Progenitor cell of endocrine pancreas (in vitro differentiated cells): Measurements from ENCODE around the gene KY. TPM values are rescaled to one million over a fixed set of nuclear protein-coding genes. Genes with fewer than 3 reads are reported as not detected.

Source experiments
- DNase-seq: peaks from one replicate; pipeline ENCODE4 v3.0.0; 2021; ENCODE audit warnings: low spot score; ENCODE audit not compliant: unreplicated experiment
- H3K27ac Mint-ChIP-seq: 2 replicates; pipeline ENCODE4 v1.8.0; 2021; ENCODE audit warnings: mild to moderate bottlenecking, moderate library complexity, mixed read lengths
- H3K27me3 Mint-ChIP-seq: 2 replicates; pipeline ENCODE4 v1.8.0; 2021; ENCODE audit warnings: mixed read lengths
- H3K36me3 Mint-ChIP-seq: 2 replicates; pipeline ENCODE4 v1.8.0; 2022; ENCODE audit warnings: mixed read lengths; ENCODE audit not compliant: insufficient read depth
- H3K4me1 Mint-ChIP-seq: 2 replicates; pipeline ENCODE4 v1.8.0; 2021; ENCODE audit warnings: low read depth, mixed read lengths
- H3K4me3 Mint-ChIP-seq: 2 replicates; pipeline ENCODE4 v1.8.0; 2021; ENCODE audit warnings: low read depth, mild to moderate bottlenecking, moderate library complexity, mixed read lengths
- H3K9me3 Mint-ChIP-seq: 2 replicates; pipeline ENCODE4 v1.8.0; 2021; ENCODE audit warnings: low read depth, mixed read lengths
- total RNA-seq: library from RNA; stranded (reverse); gene quantifications from 2 replicates; pipeline ENCODE4 v1.2.1, GENCODE V29; 2021
- TF ChIP-seq, protein P1 (sequence below): fragments of 200-600 bp; sonication (generic); IDR thresholded peaks from one replicate; pipeline ENCODE4 v1.5.0; 2021; ENCODE audit warnings: antibody characterized with exemption, mild to moderate bottlenecking; ENCODE audit not compliant: unreplicated experiment

The KY gene
- total RNA-seq, 1 donor from 2014 or later, result not detected

DNA sequence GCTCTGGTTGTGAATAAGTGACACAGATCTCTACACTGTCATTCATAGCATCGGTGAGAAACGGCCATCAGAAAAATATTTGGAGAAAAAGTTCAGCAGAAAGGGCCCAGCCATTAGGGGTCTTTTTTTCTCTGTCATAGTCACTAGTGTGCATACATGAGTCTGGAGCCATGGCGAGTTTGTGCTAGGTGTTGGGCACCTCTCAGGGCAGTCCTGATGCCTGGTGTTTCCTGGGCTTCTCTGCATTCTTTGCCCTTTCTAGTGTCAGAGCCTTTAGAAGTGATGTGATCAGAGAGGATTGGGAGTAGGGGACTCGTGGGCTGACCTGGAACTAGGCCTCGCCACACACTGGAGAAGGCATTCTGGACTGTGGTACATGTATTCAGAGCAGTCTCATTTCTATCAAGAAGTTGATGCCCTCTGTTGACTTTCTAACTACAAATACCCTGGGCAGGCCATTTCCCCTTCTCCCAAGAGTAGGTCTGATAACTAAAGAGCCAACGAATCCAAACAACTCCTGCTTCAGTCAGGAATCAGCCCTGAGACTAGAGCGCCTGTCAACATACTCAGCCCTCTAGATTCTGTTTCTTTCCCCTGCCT lies 1.6 kb downstream of the KY start:
- H3K4me1 Mint-ChIP-seq, result peaks cover 3% of the 10 kb centered on the region
- no peak overlapping the region for H3K27ac Mint-ChIP-seq
- DNase-seq, result no peak
- no peaks in the 10 kb centered on the region for H3K9me3 Mint-ChIP-seq
- no peak overlapping the region for H3K4me3 Mint-ChIP-seq
- H3K36me3 Mint-ChIP-seq, result no peaks in the 10 kb centered on the region
- TF ChIP-seq, protein P1, sequence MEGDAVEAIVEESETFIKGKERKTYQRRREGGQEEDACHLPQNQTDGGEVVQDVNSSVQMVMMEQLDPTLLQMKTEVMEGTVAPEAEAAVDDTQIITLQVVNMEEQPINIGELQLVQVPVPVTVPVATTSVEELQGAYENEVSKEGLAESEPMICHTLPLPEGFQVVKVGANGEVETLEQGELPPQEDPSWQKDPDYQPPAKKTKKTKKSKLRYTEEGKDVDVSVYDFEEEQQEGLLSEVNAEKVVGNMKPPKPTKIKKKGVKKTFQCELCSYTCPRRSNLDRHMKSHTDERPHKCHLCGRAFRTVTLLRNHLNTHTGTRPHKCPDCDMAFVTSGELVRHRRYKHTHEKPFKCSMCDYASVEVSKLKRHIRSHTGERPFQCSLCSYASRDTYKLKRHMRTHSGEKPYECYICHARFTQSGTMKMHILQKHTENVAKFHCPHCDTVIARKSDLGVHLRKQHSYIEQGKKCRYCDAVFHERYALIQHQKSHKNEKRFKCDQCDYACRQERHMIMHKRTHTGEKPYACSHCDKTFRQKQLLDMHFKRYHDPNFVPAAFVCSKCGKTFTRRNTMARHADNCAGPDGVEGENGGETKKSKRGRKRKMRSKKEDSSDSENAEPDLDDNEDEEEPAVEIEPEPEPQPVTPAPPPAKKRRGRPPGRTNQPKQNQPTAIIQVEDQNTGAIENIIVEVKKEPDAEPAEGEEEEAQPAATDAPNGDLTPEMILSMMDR, result no peak
- peaks cover 76% of the 10 kb centered on the region for H3K27me3 Mint-ChIP-seq

DNA sequence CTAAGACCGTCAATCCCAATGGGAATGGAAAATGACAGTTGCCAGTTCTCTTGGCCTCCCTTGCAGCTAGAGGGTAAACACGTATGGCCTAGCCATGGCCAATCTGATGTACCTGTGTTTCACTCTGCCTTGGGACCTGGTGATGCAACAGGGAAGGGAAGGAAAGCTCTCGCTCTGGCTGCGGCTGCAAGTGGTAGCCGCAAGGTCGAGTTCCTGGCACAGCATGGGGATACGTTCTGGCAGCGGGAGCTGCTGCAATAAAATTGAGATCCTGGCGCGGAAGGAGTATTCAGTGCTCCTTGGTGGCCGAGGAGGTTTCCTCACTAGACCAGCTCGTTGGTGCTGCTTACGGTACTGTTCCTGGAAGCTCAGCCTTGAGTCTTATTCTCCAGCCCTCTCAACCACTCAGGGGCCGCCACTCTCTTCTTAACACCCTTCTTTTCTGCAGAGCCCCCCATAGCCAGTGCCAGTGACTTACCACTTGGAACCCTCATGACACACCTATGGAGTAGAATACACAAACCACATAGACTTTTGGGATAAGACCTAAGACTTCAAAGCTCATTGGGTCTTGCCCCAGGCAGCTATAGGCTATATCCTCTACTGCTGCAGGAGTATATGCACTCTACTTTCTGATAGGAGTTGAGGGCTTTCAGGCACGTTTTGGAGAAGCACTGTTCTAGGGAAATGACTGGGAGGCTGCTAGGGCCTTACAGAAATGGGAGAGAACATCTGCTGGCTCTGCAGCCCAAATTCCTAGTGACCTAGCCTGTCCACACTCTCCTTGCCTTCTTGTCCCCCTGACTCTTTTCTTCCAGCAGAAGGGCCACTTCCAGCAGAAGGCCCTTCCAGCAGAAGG lies 2.7 kb downstream of the KY start:
- no peaks in the 10 kb centered on the region for H3K9me3 Mint-ChIP-seq
- no peak overlapping the region for H3K27ac Mint-ChIP-seq
- H3K4me3 Mint-ChIP-seq, result no peak overlapping the region
- H3K27me3 Mint-ChIP-seq, result peaks cover 65% of the 10 kb centered on the region
- H3K36me3 Mint-ChIP-seq, result no peaks in the 10 kb centered on the region
- DNase-seq, result peak; percentile 8
- H3K4me1 Mint-ChIP-seq, result peaks cover 3% of the 10 kb centered on the region
- TF ChIP-seq, protein P1, result no peak

DNA sequence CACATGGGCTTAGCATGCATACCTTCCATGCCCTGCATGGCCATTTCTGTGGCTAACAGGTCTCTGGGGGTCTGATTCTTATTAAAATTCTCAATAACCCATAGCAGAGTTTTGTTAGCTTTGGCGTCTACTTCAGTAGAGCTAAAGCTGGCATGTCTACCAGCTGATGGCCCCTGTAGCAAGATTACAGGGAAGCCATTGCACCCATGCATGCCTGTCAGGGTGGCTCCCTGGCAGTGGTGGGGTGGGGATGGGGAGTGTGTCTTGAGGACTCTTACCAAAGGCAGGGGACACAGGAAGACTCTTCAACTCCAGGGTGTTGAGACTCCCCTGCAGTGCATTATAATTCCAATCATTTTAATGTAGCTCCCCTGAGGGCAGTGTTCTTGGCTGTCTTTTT lies 4.7 kb downstream of the KY start:
- Mint-ChIP-seq H3K4me1 (peaks cover 2% of the 10 kb centered on the region), H3K9me3 (no peaks in the 10 kb centered on the region), H3K4me3 (no peak overlapping the region), H3K27ac (no peak overlapping the region), H3K27me3 (peaks cover 48% of the 10 kb centered on the region), H3K36me3 (no peaks in the 10 kb centered on the region)
- TF ChIP-seq, protein P1, result no peak
- no peak for DNase-seq

DNA sequence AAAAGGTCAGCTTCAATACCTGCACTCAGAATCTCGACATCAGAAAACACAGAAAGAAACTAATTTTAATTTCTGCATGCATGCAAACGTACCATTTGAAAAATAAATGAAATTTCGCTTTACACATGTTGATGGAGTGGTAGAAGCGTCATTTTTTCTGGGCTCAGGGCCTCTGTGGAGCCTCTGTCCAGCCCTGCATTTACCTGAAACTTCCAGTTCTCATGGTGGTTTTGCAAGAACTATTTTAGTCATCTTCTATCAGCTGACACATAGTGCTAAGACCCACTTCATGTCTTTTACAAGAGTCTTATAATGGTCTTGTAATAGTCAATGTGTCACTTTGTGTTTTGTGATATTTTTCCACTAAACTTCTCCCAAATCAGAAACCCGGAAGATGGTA lies 5.3 kb downstream of the KY start:
- TF ChIP-seq, protein P1, result no peak
- DNase-seq, result no peak
- H3K36me3 Mint-ChIP-seq, result no peaks in the 10 kb centered on the region
- H3K9me3 Mint-ChIP-seq, result no peaks in the 10 kb centered on the region
- peaks cover 2% of the 10 kb centered on the region for H3K4me1 Mint-ChIP-seq
- peaks cover 52% of the 10 kb centered on the region for H3K27me3 Mint-ChIP-seq
- no peak overlapping the region for H3K4me3 Mint-ChIP-seq
- no peak overlapping the region for H3K27ac Mint-ChIP-seq

DNA sequence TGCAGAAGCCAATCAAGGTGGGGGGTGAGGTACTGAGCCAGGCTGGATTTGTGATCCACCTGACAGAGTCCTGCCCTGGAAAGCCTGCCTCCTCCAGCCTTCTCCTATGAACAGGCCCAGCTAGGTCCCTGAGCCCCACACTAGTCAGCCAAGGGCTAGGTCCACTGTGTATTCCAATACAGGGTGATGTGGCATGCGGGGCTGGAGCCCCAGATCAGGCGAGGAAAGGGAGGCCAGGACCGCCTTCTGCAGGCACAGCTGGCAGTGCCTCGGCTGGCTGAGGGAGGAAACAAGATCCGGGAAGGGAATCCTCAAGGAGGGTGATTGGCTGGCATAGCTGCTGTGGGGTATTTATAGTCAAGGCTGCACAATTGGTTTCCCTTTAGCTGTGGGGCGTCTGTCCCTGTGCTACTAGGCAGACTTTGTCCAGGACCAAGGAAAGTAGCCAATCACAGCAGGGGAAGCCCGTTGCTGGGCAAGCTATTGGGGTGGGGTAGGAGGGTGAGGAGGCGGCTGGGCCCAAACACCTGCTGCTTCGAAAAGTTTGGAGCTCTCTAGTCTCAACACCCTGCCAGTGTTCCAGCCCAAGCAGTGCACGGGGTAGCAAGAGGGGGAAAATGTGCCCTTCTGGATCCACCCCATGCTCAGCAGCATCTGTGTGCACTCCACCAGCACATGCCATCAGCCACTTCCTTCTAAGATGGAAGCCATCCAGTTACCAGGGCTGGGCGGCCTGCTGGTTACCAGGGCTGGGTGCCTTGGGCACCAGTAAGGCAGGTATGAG lies 5.9 kb downstream of the KY start:
- Mint-ChIP-seq H3K9me3 (no peaks in the 10 kb centered on the region), H3K27ac (no peak overlapping the region), H3K4me1 (peaks cover 2% of the 10 kb centered on the region), H3K36me3 (no peaks in the 10 kb centered on the region), H3K4me3 (no peak overlapping the region), H3K27me3 (peaks cover 47% of the 10 kb centered on the region)
- TF ChIP-seq, protein P1, result no peak
- peak; percentile 6 for DNase-seq
